DOHH2 (cell line): ENCODE results near the gene GORASP1.

Experiments used
- H3F3A ChIP-seq: fragments of 200-600 bp; sonication (generic), shearing (Covaris generic); 2 replicates; pipeline ENCODE4 v1.6.0; 2016; ENCODE audit warnings: antibody characterized with exemption, mild to moderate bottlenecking; ENCODE audit not compliant: control insufficient read depth, insufficient read depth
- H3K27ac ChIP-seq: fragments of 200-600 bp; sonication (generic); 2 replicates; pipeline ENCODE4 v1.5.1; 2014; ENCODE audit warnings: low read depth, mild to moderate bottlenecking, low read length, moderate library complexity
- H3K27me3 ChIP-seq: fragments of 200-600 bp; sonication (generic); 2 replicates; pipeline ENCODE4 v1.6.1; 2014; ENCODE audit warnings: mild to moderate bottlenecking, low read length, mixed read lengths; ENCODE audit not compliant: control insufficient read depth
- H3K36me3 ChIP-seq: fragments of 200-600 bp; sonication (generic); 2 replicates; pipeline ENCODE4 v1.6.1; 2014; ENCODE audit warnings: mild to moderate bottlenecking, low read length, moderate library complexity, mixed read lengths; ENCODE audit not compliant: control insufficient read depth
- H3K4me1 ChIP-seq: fragments of 200-600 bp; sonication (generic); 2 replicates; pipeline ENCODE4 v1.6.1; 2014; ENCODE audit warnings: mild to moderate bottlenecking, low read length, mixed read lengths; ENCODE audit not compliant: control insufficient read depth
- H3K4me2 ChIP-seq: fragments of 200-600 bp; sonication (generic); 2 replicates; pipeline ENCODE4 v1.6.0; 2014; ENCODE audit warnings: mild to moderate bottlenecking, low read length, moderate library complexity
- H3K4me3 ChIP-seq: fragments of 200-600 bp; sonication (generic); 2 replicates; pipeline ENCODE4 v1.5.1; 2014; ENCODE audit warnings: mild to moderate bottlenecking, low read length, mixed read lengths
- H3K79me2 ChIP-seq: fragments of 200-600 bp; sonication (generic); 2 replicates; pipeline ENCODE4 v1.6.1; 2014; ENCODE audit warnings: mild to moderate bottlenecking, low read length, mixed read lengths; ENCODE audit not compliant: control insufficient read depth
- H3K9me2 ChIP-seq: fragments of 200-600 bp; sonication (generic); replicated peaks from 2 replicates; pipeline ENCODE4 v1.6.1; 2014; ENCODE audit warnings: mild to moderate bottlenecking, low read length, mixed read lengths; ENCODE audit not compliant: control insufficient read depth
- H3K9me3 ChIP-seq: fragments of 200-600 bp; sonication (generic); 2 replicates; pipeline ENCODE4 v1.6.1; 2014; ENCODE audit warnings: antibody characterized with exemption, low read length, mixed read lengths; ENCODE audit not compliant: control insufficient read depth, insufficient read depth
- H4K20me1 ChIP-seq: fragments of 200-600 bp; sonication (generic); 2 replicates; pipeline ENCODE4 v1.6.0; 2014; ENCODE audit warnings: low read depth, mild to moderate bottlenecking, antibody characterized with exemption, low read length, moderate library complexity; ENCODE audit not compliant: control insufficient read depth, insufficient read depth
- CTCF ChIP-seq: fragments of 200-600 bp; sonication (generic); IDR thresholded peaks from one replicate; pipeline ENCODE4 v1.5.1; 2014; ENCODE audit warnings: antibody characterized with exemption, mild to moderate bottlenecking, low read depth, low read length; ENCODE audit not compliant: poor library complexity, severe bottlenecking
- EZH2phosphoT487 ChIP-seq: fragments of 200-600 bp; sonication (generic); IDR thresholded peaks from 2 replicates; pipeline ENCODE4 v1.6.1; 2017; ENCODE audit warnings: borderline replicate concordance, mild to moderate bottlenecking, antibody characterized with exemption, low read length, moderate library complexity, mixed read lengths

GORASP1 gene

GRCh38 chr3:39134305-39134704 lies 26.9 kb upstream of the GORASP1 start:
- Histone ChIP-seq H3K9me2 (no peaks in the 10 kb centered on the region), H3K27me3 (no peaks in the 10 kb centered on the region), H3K79me2 (no peaks in the 10 kb centered on the region), H3K4me2 (no peak overlapping the region), H3K36me3 (no peaks in the 10 kb centered on the region), H3K4me1 (no peaks in the 10 kb centered on the region), H3K27ac (no peak overlapping the region), H3F3A (no peaks in the 10 kb centered on the region), H3K4me3 (no peak overlapping the region), H3K9me3 (no peaks in the 10 kb centered on the region), H4K20me1 (no peaks in the 10 kb centered on the region)
- TF ChIP-seq EZH2phosphoT487 (no peak), CTCF (no peak)

GRCh38 chr3:39133822-39134221 lies 26.4 kb upstream of the GORASP1 start:
- no peaks in the 10 kb centered on the region for H3K27me3 ChIP-seq
- no peaks in the 10 kb centered on the region for H3K9me3 ChIP-seq
- TF ChIP-seq EZH2phosphoT487 (no peak), CTCF (no peak)
- H3K4me3 ChIP-seq = no peak overlapping the region
- no peaks in the 10 kb centered on the region for H3F3A ChIP-seq
- H3K27ac ChIP-seq = no peak overlapping the region
- H3K9me2 ChIP-seq = no peaks in the 10 kb centered on the region
- H3K79me2 ChIP-seq = no peaks in the 10 kb centered on the region
- no peak overlapping the region for H3K4me2 ChIP-seq
- no peaks in the 10 kb centered on the region for H3K36me3 ChIP-seq
- H4K20me1 ChIP-seq = no peaks in the 10 kb centered on the region
- no peaks in the 10 kb centered on the region; the same call in 1 of the 2 replicates for H3K4me1 ChIP-seq

GRCh38 chr3:39133093-39133490 lies 25.7 kb upstream of the GORASP1 start:
- no peak overlapping the region for H3K27ac ChIP-seq
- H3K9me2 ChIP-seq = no peaks in the 10 kb centered on the region
- no peaks in the 10 kb centered on the region for H3K27me3 ChIP-seq
- no peak overlapping the region for H3K4me2 ChIP-seq
- H3K9me3 ChIP-seq = no peaks in the 10 kb centered on the region
- H3K36me3 ChIP-seq = no peaks in the 10 kb centered on the region
- TF ChIP-seq CTCF (no peak), EZH2phosphoT487 (no peak)
- no peaks in the 10 kb centered on the region for H4K20me1 ChIP-seq
- H3K4me1 ChIP-seq = peaks cover 7% of the 10 kb centered on the region
- no peak overlapping the region for H3K4me3 ChIP-seq
- H3F3A ChIP-seq = no peaks in the 10 kb centered on the region
- no peaks in the 10 kb centered on the region for H3K79me2 ChIP-seq
